HG03558 (cell line): ENCODE results near the gene C6orf136.
A peak's percentile ranks its signal among the peaks of the same experiment; 100 is the strongest.

Experiments used
- ATAC-seq: cut with Tn5 transposase; IDR thresholded peaks from one replicate; pipeline ENCODE4 v1.9.1; 2021; ENCODE audit warnings: moderate number of reproducible peaks; ENCODE audit not compliant: unreplicated experiment; ENCODE audit errors: extremely low read depth

Gene C6orf136

DNA sequence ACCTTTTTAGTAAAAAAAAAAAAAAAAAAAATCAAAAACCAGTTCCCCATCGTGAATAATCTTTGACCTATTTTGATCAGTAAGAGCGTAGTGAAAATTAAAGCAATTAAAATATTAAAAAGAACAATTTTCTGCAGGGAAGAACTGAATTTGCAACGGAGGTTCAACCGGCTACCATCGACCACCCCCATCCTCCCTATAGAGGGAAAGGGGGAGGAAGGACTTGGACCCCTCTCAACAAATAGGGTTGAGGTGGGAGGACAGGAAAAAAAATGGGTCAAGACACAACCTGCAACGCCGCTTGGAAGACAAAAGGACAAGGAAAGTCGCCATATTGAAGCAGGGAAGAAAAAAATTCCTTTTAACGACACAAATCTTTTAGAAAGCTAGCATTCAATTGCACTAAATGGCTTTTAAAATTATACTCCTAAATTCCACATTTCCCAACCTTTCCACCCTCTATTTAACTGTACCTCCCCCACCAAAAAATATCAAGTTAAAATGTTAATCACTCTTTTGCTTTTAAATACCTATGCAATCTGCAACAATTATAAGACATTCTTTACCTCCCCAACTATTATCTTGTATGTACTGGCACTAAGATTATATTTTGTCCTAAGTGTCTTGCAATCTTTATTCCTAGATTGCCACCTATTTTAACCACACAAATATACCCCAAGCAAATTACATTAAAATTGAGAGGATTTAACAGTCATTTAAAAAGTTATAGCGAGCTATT is 31.5 kb upstream of the C6orf136 start:
- no peak for ATAC-seq

DNA sequence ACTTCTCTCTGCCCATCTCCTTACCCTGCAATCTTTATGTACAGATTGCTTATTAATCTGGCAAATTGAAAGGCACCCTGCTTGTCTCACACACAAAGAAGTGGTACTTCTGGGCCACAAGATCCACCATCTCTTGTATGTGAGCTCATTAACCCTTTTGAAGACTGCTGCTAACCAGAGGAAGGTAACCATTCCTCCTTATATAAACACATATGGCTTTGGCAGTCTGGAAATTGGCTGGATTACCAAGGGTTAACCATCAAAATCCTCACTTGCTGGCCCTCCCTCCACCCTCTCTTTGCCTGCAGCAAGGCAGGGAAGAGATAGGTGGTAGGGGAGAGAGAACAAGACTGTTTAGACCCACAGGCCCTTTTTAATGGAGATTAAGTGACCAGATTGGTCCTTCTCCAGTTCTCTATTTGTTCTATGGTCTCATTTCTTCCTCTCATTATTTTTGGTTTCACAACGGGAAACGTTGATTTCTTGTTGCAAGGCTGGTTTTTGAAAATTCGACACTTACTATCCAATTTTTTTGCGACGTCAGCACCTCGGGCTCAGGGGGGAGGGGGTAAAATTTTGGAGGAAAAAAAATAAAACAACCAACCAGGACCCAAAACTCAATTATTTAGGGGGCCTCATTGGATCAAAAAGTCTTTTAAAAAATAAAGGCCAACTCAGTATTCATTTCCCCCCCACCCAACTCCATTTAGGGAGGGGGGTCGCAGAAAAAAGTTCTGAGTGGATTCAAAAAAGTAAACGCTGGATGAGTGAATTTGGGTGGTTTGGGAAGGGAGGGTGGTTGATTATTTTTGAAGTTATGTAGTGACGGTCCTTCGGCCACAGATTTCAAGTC is 30.7 kb upstream of the C6orf136 start:
- ATAC-seq = no peak

DNA sequence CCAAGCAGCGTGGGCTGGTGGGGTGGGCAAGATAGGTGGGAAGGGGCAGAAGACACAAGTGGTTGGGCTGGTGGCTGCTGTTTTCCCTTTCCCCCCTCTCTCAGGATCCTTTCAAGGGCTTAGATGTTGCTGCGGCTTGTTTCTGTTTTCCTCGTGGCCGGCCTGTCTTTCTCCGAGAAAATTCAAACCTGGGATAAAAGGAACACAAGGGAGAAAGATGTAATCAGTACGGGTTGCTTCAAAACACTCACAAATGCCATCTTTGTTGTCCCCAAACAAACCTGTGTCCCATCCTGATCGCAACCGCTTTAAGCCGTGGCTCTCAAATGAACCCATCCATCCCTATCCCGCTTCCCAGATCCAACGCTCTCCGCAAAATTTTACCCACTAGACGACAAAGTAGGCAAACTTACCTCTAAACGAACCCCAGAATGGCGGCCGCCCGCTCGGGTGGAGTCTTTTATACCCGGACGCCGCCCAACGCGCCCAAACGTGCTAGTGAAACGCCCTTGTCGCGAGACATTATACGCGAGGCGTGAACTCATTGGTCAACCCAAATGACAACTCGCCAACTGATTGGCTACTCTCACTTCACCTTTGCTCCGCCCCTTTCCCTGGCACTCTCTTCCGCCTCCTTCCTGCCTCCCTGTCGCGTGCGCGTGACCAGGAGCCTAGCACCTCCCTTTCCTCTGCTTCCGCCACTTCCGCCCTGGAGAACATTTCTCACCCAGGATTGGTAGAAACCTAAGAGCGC is 29.9 kb upstream of the C6orf136 start, which contains the start of gene PPP1R10:
PPP1R10 (minus strand) TSS at position 433 of the 754 bp plus-strand sequence. CDS start 7,299 bp downstream, outside the sequence.
- ATAC-seq = peak; percentile 46

DNA sequence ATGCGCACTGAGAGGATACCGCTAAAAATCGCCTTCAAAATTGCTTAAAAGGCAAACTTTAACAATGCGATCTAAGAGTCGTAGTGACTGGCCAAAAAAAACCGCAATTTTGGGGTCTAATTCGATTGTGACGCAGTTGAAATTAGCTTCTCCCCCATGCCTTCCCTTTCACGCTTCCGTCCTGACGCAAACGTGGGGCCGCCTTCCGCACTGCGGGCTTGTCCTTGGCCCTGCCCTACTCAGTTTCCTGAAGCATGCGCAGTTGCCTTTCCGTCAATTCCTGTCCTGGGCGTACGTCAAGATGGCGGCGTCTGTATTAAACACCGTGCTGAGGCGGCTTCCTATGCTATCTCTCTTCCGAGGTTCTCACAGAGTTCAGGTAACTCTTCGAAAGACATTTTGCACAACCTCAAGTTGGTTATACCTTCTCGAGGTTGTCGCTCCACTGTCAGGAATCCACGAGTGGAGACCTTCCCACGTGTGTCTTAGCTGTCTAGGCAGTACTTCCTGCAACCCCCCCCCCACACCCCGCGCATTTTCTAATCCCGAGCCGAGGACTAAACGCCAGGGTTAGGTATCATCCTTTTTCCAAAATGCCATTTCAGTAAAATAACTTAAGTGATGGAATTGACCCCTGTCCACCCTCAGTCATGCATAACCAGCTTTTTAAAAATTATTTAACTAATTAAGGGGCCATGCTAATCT is 29.2 kb upstream of the C6orf136 start, which contains the start of gene MRPS18B:
MRPS18B (plus strand) TSS at position 276 of the 705 bp plus-strand sequence; CDS start at position 302, 26 bp downstream.
- ATAC-seq = peak; percentile 54

DNA sequence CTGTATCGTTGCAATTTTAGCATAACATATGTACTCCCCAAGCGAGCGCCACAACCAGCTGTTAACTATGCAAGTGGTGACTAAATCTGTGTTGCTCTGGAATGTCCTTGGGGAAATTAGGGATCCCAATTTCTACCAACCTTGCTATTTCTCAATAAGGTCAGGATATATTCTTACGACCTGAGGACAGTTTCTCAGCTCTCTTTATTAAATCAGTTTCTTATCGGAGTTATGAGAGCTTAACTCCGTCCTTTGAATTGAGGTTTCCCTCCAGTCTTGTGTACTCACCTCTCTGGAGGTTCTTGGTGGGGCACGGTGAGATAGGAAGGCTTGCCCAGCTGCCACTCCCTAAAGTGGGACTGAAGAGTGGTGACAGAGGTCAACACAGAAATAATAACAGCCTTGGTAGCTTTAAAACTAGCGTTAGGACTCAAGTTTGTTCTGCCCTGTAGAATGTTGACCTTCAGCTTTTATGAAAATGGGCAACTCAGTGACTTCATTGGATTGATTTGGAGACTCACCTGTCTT is 28.6 kb upstream of the C6orf136 start:
- ATAC-seq = no peak

DNA sequence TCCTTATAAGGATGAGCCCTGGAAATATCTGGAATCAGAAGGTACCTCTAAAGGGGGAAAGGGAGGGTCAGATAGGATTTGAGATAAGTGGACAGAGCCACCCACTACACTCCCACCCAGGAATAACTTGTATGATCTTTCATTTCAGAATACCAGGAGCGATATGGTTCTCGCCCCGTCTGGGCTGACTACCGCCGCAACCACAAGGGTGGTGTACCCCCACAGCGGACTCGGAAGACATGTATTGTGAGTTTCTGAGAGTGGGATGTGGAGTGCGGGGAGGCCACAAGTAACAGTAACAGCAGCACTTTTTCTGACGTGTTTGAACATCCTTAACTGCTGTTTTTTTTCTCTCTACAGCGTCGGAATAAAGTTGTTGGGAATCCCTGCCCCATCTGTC is 27.4 kb upstream of the C6orf136 start:
- ATAC-seq = no peak

DNA sequence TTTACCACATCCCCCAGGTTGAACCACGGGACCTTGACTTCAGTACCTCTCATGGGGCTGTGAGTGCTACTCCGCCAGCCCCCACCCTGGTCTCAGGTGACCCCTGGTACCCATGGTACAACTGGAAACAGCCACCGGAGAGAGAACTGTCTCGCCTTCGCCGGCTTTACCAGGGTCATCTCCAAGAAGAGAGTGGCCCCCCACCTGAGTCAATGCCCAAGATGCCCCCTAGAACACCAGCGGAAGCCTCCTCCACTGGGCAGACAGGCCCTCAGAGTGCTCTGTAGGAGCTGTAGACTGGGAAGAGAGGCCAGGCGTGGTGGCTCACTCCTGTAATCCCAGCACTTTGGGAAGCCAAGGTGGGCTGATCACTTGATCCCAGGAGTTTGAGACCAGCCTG is 21.4 kb upstream of the C6orf136 start:
- no peak for ATAC-seq

DNA sequence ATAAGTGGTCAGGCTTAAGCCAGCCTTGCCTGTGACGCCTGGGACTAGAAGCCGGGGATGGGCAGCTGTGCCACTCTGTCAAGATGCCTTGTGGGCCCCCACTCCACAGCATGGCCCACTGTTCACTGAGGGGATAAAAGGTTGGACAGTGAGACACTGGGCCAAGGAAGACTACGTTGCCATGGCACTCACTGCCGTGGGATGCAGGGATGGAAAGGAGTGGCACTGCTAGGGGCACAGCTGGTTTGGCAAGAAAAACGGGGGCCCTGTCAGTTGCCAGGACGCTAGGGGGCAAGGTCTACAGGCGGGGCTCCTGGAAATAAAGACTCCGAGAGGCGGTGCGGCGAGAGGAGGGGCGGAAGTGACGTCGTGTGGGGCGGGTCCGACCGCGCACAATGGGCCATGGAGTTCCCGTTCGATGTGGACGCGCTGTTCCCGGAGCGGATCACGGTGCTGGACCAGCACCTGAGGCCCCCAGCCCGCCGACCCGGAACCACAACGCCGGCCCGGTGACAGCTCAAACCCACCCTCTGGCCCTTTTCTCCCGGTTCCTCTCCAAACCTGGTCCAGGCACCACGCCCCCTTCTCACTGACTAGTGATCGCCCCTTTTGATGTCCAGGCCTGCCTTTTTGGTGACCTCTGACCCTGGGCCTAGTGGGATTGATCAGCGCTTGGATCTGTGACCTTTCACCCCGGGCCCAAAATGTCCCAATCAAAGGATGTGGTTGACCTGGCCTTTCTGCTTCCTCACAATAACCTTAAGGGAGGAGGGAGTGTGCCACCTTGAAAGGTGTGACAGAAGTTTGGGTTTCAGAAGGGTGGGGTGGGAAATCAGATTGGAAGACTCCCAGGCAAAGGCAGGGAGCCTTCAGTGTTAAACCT is 20.2 kb upstream of the C6orf136 start, which contains the start of gene ATAT1:
ATAT1 (plus strand) TSS at position 391 of the 883 bp plus-strand sequence.
- no peak for ATAC-seq

DNA sequence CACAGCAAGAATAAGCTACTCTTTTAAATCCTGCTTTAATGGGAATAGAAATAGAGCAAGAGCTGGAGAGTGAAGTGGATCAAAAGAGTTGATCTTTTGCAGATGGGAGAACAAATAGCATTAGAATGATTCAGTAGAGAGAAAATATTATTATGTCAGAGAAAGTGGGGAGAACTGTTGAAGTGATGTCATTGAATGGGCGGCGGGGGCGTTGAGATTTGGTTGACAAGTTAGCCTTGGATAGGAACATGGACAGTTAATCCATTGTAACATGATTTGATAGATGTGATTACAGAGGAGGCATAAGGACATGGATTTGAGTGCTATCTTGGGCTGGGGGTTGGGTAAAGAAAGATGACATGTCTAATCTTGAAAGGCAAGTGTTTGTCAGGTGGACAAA is 11.1 kb upstream of the C6orf136 start:
- ATAC-seq = no peak

DNA sequence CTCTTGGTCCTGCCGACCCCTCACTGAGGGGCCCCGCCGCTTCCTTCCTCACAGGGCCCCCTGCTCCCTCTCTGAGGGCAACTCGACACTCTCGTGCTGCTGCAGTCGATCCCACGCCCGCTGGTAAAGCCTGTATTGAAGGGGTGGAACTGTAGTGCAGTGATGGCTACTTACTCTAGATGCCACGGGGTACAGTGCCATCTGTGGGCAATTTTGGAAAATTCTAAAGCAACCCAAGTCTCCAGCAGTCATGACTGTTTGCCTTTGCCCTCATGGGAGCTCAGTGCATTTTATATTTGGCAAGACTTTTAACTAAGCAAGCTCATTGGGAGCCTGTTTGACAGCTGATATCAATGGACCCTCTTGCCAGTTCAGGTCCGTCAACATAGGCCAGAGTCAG is 6.5 kb upstream of the C6orf136 start:
- ATAC-seq = no peak

DNA sequence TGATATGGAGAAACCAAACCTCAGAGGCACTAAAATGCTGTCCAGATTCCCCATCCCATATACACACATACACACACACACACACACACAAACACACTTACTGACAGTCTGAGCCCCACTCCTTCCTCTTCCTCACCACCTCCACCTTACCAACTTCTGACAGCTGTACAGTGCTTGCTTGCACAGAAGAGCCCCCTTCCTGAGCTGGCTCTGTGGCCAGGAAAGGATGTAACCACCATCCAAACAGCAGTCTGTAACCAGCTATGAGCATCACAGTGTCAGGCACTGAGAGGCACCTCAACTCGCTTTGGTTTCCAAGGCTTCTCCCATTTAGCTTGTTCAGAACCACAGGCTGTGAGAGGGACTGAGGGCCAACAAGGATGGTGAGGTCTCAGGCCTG is 5.9 kb upstream of the C6orf136 start:
- no peak for ATAC-seq

DNA sequence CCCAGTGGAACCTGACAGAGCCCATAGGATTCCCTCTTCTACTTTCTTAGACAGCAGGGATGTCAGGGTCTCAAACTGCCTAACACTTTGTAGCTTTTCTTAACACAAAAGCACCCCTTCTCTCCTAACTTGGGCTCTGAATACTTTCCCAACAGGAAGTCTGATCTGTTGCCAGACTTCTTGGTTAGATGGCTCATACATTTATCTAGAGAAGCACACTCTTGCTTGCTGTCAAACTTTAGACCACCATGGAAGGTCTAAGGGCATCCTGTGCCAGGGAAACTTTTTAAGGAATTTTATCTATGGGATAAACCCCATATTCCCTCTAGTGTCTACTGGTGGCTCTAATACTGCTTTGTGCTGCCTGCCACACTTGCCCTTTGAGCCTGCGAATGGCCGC is 3.3 kb upstream of the C6orf136 start:
- no peak for ATAC-seq

DNA sequence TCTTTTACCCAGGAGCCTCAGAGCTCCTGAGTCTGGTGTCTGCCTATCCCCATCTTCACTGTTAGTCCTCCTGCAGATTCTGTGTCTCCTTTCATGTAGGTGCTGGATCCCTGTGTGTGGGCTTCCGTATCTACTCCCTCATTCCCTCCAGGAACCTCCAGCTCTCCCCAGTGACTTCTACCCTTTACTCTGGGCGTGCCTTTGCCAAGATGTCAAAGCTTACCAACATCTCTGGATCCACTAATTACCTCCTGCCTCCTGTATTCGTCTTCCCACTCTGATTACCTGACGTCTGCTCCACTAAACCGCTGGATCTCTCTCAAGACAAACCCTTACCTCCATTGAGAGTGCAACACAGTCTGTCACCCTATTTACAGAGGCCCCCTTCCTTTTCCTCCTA is 2.2 kb upstream of the C6orf136 start:
- no peak for ATAC-seq

DNA sequence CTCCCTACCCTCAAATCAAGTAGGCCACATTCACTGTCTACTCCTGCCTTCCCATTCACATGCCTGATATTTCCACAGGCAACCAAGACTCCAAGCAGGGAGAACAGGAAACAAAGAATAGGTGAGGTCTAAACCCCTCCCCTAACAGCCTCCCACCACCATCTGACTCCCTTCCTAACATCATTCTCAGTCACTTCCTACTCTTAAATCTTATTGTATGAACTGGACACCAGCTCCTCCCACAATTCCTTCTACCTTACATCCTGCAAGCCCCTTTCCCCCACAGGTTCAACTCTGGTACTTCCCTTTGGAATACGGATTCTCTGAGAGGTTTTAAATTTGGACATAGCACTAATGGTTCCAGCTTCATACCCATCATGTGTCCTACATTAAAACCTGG is 944 bp upstream of the C6orf136 start:
- no peak for ATAC-seq

DNA sequence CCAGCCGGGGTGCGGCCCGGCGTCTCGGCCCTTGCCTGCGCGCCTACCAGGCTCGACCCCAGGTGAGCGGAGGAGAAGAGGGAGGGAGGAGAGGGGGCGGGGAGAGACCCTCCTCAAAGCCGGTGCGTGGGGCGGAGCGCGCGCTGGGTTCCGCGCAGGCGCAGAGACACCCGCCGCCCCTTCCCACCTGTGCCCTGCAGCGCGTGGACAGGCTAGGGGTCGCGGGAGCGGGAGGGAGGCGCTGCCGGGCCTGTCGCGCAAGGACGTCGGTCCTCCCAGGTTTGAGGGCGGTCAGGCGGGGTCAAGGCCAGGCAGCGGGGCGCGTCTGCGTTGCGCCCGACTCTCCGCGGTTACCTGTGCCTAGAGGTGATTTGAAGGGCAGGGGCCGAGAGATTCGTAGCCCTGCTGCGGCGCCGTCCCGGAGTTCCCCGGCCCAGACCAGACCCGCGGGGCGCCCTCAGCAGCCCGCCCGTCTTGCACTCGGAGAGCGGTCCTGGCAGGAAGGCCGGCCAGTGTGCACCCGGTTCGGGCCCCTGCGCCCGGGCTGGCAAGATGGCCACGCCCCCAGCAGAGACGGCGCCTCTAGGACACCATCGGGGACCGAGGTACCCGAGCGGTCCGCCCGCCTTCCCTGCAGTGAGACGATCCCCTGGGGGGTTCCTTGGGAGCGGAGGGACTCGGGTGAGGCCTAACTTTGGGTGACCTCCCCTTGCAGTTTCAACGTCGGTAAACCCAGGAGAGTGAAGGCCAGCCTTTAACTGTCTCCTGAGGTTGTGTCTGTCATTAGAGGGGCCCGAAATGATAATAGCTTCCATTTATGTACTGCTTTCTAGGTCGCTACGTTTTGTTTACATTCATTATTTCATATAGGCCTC is 546 bp downstream of the C6orf136 start:
- peak; percentile 36 for ATAC-seq

DNA sequence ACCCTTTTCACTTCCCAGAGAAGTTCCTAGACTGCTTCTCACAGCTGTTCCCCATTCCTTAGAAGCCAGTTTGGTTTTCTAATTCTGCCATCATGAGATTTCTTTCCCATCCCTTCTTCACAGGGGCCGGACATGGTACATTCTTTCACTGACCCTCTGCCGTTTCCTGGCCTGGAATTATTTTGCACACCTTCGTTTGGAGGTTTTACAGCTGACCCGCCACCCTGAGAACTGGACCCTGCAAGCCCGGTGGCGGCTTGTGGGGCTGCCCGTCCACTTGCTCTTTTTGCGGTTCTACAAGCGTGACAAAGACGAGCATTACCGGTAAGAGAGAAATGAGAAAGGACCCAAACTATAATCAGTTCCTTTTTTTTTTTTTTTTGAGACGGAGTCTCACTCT is 4.2 kb downstream of the C6orf136 start:
- ATAC-seq = no peak

DNA sequence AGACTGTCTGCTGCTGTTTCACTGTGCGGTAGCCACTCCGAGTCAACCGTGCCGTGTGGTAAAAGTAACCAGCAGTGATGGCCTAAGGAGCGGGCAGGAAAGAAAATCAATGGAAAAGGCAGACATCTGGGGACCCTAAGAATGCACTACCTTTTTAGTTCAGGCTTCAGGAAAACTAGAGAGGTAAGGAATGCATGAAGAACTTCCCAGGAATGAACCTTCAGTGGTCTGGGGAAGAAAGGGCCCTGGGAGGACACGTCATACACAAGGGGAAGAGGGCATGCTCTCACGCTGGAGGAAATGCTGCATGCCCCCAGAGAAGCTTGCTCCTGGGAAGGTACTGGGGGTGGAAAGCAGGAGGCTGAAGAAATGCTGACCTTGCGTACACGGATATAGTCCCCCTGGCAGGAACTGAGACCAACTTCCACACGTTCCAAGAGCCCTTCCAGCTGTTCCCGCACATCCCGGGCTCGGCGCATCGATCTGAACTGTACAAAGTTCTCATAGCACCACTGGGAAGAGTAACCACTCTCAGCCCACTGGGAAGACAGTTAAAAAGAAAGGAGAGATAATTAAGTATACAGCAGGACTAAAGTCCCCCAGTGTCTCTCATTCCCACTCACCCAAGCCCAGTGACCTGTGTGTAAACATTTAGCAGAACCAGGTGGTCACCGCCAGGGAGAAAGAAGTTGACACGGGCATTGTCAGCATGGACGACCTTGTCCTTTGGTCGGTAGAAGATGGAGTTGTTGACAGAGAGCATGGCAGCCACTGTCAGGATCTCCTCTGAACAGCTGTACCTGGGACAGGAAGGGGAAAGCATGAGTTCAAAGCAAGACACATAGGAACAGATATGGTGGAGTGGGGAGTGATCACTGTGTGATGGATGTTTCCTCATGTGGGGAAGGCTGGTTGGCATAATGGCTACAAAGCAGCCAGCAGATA is 8.1 kb downstream of the C6orf136 start:
- ATAC-seq = no peak
